AG10803 (cell line): ENCODE data around the gene CYP1A2.
"Not testable (repeated sequence)": the region's sequence is repeated elsewhere in the genome, so short reads cannot be mapped to it uniquely, and the experiment has no call there.

Experiments used
- DNase-seq: peaks from one replicate; pipeline ENCODE4 v3.0.0; 2010; ENCODE audit warnings: low read depth
- H3K4me3 ChIP-seq: 2 replicates; pipeline ENCODE4 v1.5.1; 2011; ENCODE audit warnings: mild to moderate bottlenecking, low read length, control low read depth
- CTCF ChIP-seq: conservative IDR thresholded peaks from 2 replicates; pipeline ENCODE4 v1.5.1; 2011; ENCODE audit warnings: mild to moderate bottlenecking, low read length, control low read depth, inconsistent platforms

The CYP1A2 gene

DNA sequence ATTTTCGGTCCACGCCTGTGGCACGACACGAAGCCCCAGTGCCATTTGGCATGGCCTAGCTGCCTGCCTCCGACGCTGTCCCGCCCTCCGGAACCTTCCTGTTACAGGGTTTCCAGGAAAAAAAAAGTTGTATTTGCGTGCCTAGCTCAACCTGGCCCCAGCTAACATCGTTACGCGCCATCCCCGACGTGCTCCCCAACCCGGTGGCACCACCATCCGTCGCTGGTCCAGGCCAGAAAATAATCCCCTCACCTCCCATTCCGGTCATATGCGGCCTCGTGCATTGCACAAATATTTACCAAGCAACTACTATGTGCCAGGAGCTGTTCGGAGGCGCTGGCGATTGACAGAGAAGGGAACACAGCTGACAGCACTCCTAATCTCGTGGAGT lies 21.9 kb upstream of the CYP1A2 start:
- peak overlapping the region; percentile 52 for H3K4me3 ChIP-seq
- TF ChIP-seq CTCF, result no peak
- DNase-seq, result no peak

- H3K4me3 ChIP-seq, result no peak overlapping the region
- TF ChIP-seq CTCF, result no peak
- DNase-seq, result no peak
These were observed 20.9 kb upstream of the CYP1A2 start for GRCh38 chr15:74727727-74728126.

DNA sequence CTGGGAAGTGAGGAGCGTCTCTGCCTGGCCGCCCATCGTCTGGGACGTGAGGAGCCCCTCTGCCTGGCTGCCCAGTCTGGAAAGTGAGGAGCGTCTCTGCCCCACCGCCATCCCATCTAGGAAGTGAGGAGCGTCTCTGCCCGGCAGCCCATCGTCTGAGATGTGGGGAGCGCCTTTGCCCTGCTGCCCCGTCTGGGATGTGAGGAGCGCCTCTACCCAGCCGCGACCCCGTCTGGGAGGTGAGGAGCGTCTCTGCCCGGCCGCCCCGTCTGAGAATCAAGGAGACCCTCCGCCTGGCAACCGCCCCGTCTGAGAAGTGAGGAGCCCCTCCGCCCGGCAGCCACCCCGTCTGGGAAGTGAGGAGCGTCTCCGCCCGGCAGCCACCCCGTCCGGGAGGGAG lies 19.9 kb upstream of the CYP1A2 start:
- H3K4me3 ChIP-seq, DNase-seq: not testable (repeated sequence)

DNA sequence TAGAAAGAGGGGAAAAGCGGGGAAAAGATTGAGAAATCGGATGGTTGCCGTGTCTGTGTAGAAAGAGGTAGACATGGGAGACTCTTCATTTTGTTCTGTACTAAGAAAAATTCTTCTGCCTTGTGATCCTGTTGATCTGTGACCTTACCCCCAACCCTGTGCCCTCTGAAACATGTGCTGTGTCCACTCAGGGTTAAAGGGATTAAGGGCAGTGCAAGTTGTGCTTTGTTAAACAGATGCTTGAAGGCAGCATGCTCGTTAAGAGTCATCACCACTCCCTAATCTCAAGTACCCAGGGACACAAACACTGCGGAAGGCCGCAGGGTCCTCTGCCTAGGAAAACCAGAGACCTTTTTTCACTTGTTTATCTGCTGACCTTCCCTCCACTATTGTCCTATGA lies 19.3 kb upstream of the CYP1A2 start:
- DNase-seq, H3K4me3 ChIP-seq: not testable (repeated sequence)

GRCh38 chr15:74730619-74731316 lies 17.9 kb upstream of the CYP1A2 start:
- no peak for DNase-seq
- TF ChIP-seq CTCF, result no peak
- no peak overlapping the region for H3K4me3 ChIP-seq

GRCh38 chr15:74732846-74733245 lies 15.8 kb upstream of the CYP1A2 start:
- DNase-seq, result no peak

DNA sequence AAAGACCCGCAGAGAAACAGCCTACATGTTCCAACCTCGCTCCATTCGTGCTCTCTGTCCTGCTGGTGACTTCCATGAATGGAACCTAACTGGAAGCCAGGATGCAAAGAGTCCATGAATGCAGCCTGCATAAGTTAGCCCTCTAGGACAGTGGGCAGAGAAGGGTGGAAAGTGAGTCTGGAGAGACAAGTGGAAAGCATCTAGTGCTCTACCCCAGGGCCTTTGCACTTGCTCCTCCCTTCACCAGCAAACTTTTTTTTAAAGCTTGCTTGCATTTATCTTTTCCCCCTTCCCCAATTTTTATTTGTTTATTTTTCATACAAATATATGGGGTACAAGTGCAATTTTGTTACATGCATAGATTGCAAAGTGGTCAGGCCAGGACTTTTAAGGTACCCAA lies 15.4 kb upstream of the CYP1A2 start:
- no peak for DNase-seq
- H3K4me3 ChIP-seq, result no peak overlapping the region
- no peak for TF ChIP-seq CTCF

More at GRCh38 chr15:74732846-74733245, 15.8 kb upstream of the CYP1A2 start:
- TF ChIP-seq CTCF, result no peak
- H3K4me3 ChIP-seq, result no peak overlapping the region

GRCh38 chr15:74735305-74735704 lies 13.3 kb upstream of the CYP1A2 start:
- no peak for TF ChIP-seq CTCF
- no peak for DNase-seq
- H3K4me3 ChIP-seq, result no peak overlapping the region

GRCh38 chr15:74738239-74738638 lies 10.4 kb upstream of the CYP1A2 start:
- H3K4me3 ChIP-seq, DNase-seq: not testable (repeated sequence)
